PC-3 (cell line): ENCODE data around the gene LMO3. TPM values are rescaled to one million over a fixed set of nuclear protein-coding genes. Genes with fewer than 3 reads are reported as not detected.

ENCODE experiments used
- ATAC-seq: fragments of 200-7000 bp; cut with Tn5 transposase; 2 replicates; pipeline ENCODE4 v1.9.1; 2020; ENCODE audit warnings: mild to moderate bottlenecking, moderate library complexity
- BruUV-seq: library from RNA; stranded (reverse); fragments of 400-500 nt; replicated peaks from 2 replicates; lab custom pipeline; 2021; lab: Mats Ljungman, UMichigan
- CTCF ChIA-PET: fragments of 300-600 bp; sonication (Branson Sonifier 250); formaldehyde crosslinking; loops from one replicate; lab custom pipeline; 2022; ENCODE audit warnings: antibody characterized with exemption; lab: Charles Lee
- POLR2A ChIA-PET: fragments of 300-600 bp; sonication (Branson Sonifier 250); formaldehyde crosslinking; loops from one replicate; lab custom pipeline; 2022; ENCODE audit warnings: antibody characterized with exemption; ENCODE audit not compliant: unreplicated experiment; lab: Charles Lee
- DNase-seq: peaks from one replicate; pipeline ENCODE4 v3.0.0-alpha.2; 2015
- H2AFZ ChIP-seq: fragments of 300-600 bp; sonication (generic); 2 replicates; pipeline ENCODE4 v1.6.0; 2016; ENCODE audit warnings: antibody characterized with exemption, low read length
- H3F3A ChIP-seq: fragments of 300-600 bp; sonication (generic); one replicate; pipeline ENCODE4 v1.6.0; 2017; ENCODE audit warnings: antibody characterized with exemption, low read length, control low read depth, mild to moderate bottlenecking; ENCODE audit not compliant: unreplicated experiment
- H3K27ac ChIP-seq: fragments of 300-600 bp; sonication (generic); 2 replicates; pipeline ENCODE4 v1.5.1; 2016; ENCODE audit warnings: mild to moderate bottlenecking, low read length
- H3K27me3 ChIP-seq: fragments of 300-600 bp; sonication (generic); 2 replicates; pipeline ENCODE4 v1.6.1; 2016; ENCODE audit warnings: low read length, mixed read lengths
- H3K36me3 ChIP-seq: fragments of 300-600 bp; sonication (generic); 2 replicates; pipeline ENCODE4 v1.6.1; 2016; ENCODE audit warnings: low read depth, mixed run types, low read length, mixed read lengths
- H3K4me1 ChIP-seq: fragments of 300-600 bp; sonication (generic); 2 replicates; pipeline ENCODE4 v1.5.1; 2016; ENCODE audit warnings: low read length; ENCODE audit not compliant: insufficient read depth
- H3K4me2 ChIP-seq: fragments of 300-600 bp; sonication (generic); 2 replicates; pipeline ENCODE4 v1.6.0; 2016; ENCODE audit warnings: low read length
- H3K4me3 ChIP-seq: fragments of 300-600 bp; sonication (generic); 2 replicates; pipeline ENCODE4 v1.5.1; 2016; ENCODE audit warnings: mild to moderate bottlenecking, low read length, mixed read lengths
- H3K79me2 ChIP-seq: fragments of 300-600 bp; sonication (generic); 2 replicates; pipeline ENCODE4 v1.6.1; 2017; ENCODE audit warnings: low read length, mixed read lengths
- H3K9ac ChIP-seq: fragments of 300-600 bp; sonication (generic); 2 replicates; pipeline ENCODE4 v1.6.0; 2016; ENCODE audit warnings: mild to moderate bottlenecking, low read length
- H3K9me2 ChIP-seq: fragments of 300-600 bp; sonication (generic); replicated peaks from 2 replicates; pipeline ENCODE4 v1.6.1; 2016; ENCODE audit warnings: mixed run types, low read length, mixed read lengths
- H3K9me3 ChIP-seq: fragments of 300-600 bp; sonication (generic); 2 replicates; pipeline ENCODE4 v1.6.1; 2016; ENCODE audit warnings: low read length, mixed read lengths
- H4K20me1 ChIP-seq: fragments of 300-600 bp; sonication (generic); 2 replicates; pipeline ENCODE4 v1.6.1; 2016; ENCODE audit warnings: low read length, mixed read lengths
- EZH2 ChIP-seq: fragments of 300-600 bp; sonication (generic); IDR thresholded peaks from one replicate; pipeline ENCODE4 v1.6.1; 2017; ENCODE audit warnings: antibody characterized with exemption, mild to moderate bottlenecking, low read length; ENCODE audit not compliant: unreplicated experiment
- EZH2phosphoT487 ChIP-seq: fragments of 300-600 bp; sonication (generic); IDR thresholded peaks from 2 replicates; pipeline ENCODE4 v1.6.1; 2018; ENCODE audit warnings: mild to moderate bottlenecking, antibody characterized with exemption, low read length, borderline replicate concordance
- intact Hi-C: fragments of 100-400 bp; cut with micrococcal nuclease; formaldehyde crosslinking; loops from 2 replicates; pipeline ENCODE4 v1.9.0; 2023
- total RNA-seq: library from RNA; depleted of rRNA; stranded (reverse); fragments of >200 nt; gene quantifications from 2 replicates; pipeline ENCODE4 v1.2.3, GENCODE V29; 2014
- TF ChIP-seq, protein P1 (sequence below): fragments of 300-600 bp; sonication (generic); conservative IDR thresholded peaks from 2 replicates; pipeline ENCODE4 v1.5.1; 2017; ENCODE audit warnings: antibody characterized with exemption, low read depth, mild to moderate bottlenecking, low read length

The LMO3 gene
- total RNA-seq, 1 experiment from 2014 or later = 2.3 TPM

DNA sequence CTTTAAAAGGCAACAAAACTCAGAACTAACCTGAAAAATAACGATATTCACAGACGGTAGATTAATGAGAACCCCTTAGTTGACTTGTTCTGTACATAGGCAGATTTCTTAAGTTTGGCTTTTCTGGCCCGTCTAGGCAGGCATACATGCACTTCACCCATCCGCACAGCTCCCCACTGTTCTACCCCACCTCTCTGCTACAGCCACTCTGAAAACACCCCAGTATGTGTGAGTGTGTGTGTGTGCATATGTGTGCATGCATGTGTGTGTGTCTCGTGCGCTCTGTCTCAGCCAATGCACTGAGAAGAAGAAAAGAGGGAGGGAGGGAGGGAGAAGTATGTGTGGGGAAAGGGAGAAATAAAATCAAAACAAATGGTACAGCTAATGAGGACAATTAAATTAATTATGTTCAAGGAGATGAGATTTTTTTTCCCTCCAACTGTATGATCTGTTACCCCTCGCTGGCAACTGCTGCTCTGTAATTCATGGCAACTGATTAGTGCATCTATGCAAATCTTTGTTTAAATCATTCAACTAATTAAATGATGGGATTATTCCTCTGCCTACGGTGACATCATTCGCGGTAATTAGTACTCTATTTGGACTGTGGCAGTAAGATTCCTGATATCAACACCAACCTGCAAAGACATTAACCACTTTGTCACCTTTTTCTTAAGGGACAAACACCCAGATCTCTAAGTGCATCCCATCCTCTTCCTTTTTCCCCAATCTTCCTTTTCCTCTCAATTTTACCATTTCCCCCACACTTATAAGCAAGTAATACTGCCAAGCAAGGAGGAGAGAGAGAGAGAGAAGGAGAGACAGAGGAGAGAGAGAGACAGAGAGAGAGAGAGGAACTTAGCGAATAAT, 2.2 kb upstream of the LMO3 start:
- ChIA-PET CTCF (no interaction called here), POLR2A (no interaction called here)
- Histone ChIP-seq H3K79me2 (no peaks in the 10 kb centered on the region), H3K4me2 (no peak overlapping the region), H4K20me1 (no peaks in the 10 kb centered on the region), H3K9me3 (no peaks in the 10 kb centered on the region), H3K27me3 (no peaks in the 10 kb centered on the region), H3K9me2 (no peaks in the 10 kb centered on the region), H2AFZ (no peak overlapping the region), H3K36me3 (no peaks in the 10 kb centered on the region), H3K27ac (no peak overlapping the region), H3K4me3 (no peak overlapping the region), H3K4me1 (peaks cover 8% of the 10 kb centered on the region; the same call in 1 of the 2 replicates), H3F3A (no peaks in the 10 kb centered on the region), H3K9ac (no peak overlapping the region)
- TF ChIP-seq, protein P1, sequence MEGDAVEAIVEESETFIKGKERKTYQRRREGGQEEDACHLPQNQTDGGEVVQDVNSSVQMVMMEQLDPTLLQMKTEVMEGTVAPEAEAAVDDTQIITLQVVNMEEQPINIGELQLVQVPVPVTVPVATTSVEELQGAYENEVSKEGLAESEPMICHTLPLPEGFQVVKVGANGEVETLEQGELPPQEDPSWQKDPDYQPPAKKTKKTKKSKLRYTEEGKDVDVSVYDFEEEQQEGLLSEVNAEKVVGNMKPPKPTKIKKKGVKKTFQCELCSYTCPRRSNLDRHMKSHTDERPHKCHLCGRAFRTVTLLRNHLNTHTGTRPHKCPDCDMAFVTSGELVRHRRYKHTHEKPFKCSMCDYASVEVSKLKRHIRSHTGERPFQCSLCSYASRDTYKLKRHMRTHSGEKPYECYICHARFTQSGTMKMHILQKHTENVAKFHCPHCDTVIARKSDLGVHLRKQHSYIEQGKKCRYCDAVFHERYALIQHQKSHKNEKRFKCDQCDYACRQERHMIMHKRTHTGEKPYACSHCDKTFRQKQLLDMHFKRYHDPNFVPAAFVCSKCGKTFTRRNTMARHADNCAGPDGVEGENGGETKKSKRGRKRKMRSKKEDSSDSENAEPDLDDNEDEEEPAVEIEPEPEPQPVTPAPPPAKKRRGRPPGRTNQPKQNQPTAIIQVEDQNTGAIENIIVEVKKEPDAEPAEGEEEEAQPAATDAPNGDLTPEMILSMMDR = no peak
- no peak for TF ChIP-seq EZH2
- TF ChIP-seq EZH2phosphoT487 = no peak
- BruUV-seq = no TSS peak
- intact Hi-C loops = no loop called here
- no peak for ATAC-seq
- DNase-seq = no peak

DNA sequence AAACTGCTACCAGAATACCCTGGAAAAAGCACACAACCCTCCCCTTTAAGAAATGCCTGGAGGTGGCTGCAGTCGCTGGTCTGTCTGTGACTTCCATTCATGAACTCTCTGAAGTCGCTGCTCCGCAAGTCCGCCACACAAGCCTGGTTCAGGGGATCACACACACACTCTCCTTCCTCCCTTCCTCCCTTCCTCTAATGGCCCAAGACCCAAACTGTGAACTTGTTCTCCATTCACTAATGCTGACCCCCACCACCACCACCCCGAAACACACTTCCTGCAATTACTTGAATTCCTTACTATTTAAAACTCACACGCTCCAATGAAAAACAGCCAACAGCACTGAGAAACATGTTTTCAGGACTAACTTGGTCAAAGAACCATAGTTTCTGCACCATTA, 1.0 kb upstream of the LMO3 start:
- Histone ChIP-seq H3K27ac (no peak overlapping the region), H3K79me2 (no peaks in the 10 kb centered on the region), H2AFZ (no peak overlapping the region), H3K9ac (no peak overlapping the region), H3F3A (no peaks in the 10 kb centered on the region), H3K9me2 (no peaks in the 10 kb centered on the region), H3K4me3 (no peak overlapping the region; the same call in 1 of the 2 replicates), H3K9me3 (no peaks in the 10 kb centered on the region), H3K27me3 (no peaks in the 10 kb centered on the region), H3K4me2 (peak overlapping the region; percentile 99), H3K4me1 (no peaks in the 10 kb centered on the region), H4K20me1 (no peaks in the 10 kb centered on the region), H3K36me3 (no peaks in the 10 kb centered on the region)
- DNase-seq (no peak), ATAC-seq (no peak)
- BruUV-seq = no TSS peak
- TF ChIP-seq EZH2phosphoT487 = no peak
- TF ChIP-seq, protein P1 = no peak
- no peak for TF ChIP-seq EZH2
- CTCF ChIA-PET = no interaction called here
- intact Hi-C loops = no loop called here
- POLR2A ChIA-PET = no interaction called here
